ENCODE data around the gene RIC1. TPM values are rescaled to one million over a fixed set of nuclear protein-coding genes. Genes with fewer than 3 reads are reported as not detected.

RIC1 gene
- total and polyA plus RNA-seq, 2 of the 13 experiments (the other 11 are each of a cell fraction or from before 2014, with no cell fraction given): 18.2 to 19.0 TPM

DNA sequence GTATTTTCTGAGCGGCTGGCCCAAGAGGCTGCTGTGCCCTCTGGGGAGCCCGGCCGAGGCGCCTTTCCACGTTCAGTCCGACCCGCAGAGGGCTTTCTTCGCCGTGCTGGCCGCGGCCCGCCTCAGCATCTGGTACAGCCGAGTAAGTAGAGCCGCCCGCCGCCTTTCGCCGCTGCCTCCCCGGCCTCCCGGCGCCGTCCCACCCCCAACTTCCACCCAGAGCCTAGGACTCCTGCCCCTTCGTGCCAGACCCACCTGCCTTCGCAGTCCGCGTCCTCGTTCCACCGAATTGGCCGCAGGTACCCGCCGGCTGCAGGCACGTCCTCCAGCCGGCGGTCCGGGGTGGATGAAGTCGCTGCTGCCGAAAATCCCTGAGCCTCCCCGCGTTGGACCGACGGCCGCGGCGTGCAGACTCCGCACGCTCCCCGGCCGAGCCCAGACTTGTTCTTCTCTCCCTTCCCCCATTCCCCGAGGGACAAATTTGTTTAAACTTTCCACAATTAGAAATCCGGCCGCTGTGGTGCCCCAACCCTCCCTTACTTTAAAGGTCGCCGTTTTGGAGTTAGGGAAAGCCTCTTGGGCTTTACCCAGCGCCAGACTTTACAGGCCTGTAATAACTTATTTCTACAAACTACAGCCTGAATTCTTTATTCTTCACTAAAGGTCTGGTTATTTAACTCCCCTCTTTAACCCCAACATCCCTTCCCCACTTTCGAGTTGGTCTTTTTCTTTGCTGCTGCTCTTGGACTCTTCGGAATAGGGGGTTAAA lies 589 bp downstream of the RIC1 start (continued):
- TF ChIP-seq, protein P1, sequence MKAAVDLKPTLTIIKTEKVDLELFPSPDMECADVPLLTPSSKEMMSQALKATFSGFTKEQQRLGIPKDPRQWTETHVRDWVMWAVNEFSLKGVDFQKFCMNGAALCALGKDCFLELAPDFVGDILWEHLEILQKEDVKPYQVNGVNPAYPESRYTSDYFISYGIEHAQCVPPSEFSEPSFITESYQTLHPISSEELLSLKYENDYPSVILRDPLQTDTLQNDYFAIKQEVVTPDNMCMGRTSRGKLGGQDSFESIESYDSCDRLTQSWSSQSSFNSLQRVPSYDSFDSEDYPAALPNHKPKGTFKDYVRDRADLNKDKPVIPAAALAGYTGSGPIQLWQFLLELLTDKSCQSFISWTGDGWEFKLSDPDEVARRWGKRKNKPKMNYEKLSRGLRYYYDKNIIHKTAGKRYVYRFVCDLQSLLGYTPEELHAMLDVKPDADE (CRISPR knock-in tag; IDR thresholded peaks at IDR 0.05): no peak
- TF ChIP-seq HIVEP1 (CRISPR knock-in tag; IDR thresholded peaks at IDR 0.05) (no peak), ZNF260 (CRISPR knock-in tag; IDR thresholded peaks at IDR 0.05; ENCODE audit: borderline replicate concordance, low read depth) (no peak), CEBPG (CRISPR knock-in tag; IDR thresholded peaks at IDR 0.05) (no peak), ZBTB38 (CRISPR knock-in tag; IDR thresholded peaks at IDR 0.05) (no peak), ZNF350 (CRISPR knock-in tag; IDR thresholded peaks at IDR 0.05; ENCODE audit: borderline replicate concordance, low read depth) (no peak), MXD4 (CRISPR knock-in tag; IDR thresholded peaks at IDR 0.05) (0 out of 2 replicates have a peak, but pooled peaks have one; percentile 8), FOSL2 (CRISPR knock-in tag; IDR thresholded peaks at IDR 0.05) (no peak), ZNF232 (CRISPR knock-in tag; IDR thresholded peaks at IDR 0.05; ENCODE audit: borderline replicate concordance) (no peak), SSRP1 (CRISPR knock-in tag; IDR thresholded peaks at IDR 0.05) (no peak), HOXA5 (CRISPR knock-in tag; IDR thresholded peaks at IDR 0.05) (peak; percentile 49; the same call in 1 of the 2 replicates)
- TF ChIP-seq, protein P2, sequence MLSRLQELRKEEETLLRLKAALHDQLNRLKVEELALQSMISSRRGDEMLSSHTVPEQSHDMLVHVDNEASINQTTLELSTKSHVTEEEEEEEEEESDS (CRISPR knock-in tag; IDR thresholded peaks at IDR 0.05; ENCODE audit: borderline replicate concordance): no peak
- TF ChIP-seq, protein P3, sequence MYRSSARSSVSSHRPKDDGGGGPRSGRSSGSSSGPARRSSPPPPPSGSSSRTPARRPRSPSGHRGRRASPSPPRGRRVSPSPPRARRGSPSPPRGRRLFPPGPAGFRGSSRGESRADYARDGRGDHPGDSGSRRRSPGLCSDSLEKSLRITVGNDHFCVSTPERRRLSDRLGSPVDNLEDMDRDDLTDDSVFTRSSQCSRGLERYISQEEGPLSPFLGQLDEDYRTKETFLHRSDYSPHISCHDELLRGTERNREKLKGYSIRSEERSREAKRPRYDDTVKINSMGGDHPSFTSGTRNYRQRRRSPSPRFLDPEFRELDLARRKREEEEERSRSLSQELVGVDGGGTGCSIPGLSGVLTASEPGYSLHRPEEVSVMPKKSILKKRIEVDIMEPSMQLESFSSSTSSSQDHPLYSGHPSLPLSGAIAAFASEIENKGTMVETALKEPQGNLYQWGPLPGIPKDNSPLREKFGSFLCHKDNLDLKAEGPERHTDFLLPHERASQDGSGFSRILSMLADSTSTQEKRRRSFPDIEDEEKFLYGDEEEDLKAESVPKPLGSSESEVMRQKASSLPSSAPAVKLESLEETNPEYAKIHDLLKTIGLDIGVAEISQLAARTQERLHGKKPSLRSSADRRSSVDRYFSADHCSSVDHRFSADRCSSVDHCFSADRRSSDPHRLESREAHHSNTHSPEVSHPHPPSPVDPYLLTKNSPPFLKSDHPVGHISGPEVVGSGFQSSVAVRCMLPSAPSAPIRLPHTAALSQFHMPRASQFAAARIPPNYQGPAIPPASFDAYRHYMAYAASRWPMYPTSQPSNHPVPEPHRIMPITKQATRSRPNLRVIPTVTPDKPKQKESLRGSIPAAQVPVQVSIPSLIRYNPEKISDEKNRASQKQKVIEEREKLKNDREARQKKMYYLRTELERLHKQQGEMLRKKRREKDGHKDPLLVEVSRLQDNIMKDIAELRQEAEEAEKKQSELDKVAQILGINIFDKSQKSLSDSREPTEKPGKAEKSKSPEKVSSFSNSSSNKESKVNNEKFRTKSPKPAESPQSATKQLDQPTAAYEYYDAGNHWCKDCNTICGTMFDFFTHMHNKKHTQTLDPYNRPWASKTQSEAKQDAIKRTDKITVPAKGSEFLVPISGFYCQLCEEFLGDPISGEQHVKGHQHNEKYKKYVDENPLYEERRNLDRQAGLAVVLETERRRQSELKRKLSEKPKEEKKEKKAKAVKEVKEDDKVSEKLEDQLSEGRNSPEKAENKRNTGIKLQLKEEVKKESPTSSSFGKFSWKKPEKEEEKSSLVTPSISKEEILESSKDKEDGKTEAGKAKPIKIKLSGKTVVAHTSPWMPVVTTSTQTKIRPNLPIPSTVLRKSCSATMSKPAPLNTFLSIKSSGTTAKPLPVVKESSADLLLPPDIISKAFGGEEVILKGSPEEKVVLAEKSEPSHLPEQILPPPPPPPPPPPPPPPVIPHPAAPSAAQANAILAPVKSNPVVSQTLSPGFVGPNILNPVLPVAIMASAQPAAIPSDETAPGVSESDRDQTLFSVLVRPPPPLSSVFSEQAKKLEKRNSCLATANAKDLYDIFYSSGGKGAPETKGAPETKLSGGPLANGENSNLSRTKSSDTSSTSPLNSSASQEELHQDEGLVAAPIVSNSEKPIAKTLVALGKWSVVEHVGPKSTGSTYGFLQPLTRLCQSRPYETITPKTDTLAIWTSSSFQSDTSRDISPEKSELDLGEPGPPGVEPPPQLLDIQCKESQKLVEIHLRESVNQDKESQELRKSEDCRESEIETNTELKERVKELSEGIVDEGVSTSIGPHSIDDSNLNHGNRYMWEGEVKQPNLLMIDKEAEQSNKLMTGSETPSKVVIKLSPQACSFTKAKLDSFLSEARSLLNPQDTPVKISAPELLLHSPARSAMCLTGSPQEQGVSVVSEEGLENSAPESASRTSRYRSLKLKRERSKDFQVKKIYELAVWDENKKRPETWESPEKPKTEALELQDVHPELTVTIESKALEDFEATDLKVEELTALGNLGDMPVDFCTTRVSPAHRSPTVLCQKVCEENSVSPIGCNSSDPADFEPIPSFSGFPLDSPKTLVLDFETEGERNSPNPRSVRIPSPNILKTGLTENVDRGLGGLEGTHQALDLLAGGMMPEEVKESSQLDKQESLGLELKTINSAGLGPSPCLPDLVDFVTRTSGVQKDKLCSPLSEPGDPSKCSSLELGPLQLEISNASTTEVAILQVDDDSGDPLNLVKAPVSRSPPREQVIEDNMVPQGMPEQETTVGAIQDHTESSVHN (CRISPR knock-in tag; IDR thresholded peaks at IDR 0.05): no peak
- TF ChIP-seq, protein P4, sequence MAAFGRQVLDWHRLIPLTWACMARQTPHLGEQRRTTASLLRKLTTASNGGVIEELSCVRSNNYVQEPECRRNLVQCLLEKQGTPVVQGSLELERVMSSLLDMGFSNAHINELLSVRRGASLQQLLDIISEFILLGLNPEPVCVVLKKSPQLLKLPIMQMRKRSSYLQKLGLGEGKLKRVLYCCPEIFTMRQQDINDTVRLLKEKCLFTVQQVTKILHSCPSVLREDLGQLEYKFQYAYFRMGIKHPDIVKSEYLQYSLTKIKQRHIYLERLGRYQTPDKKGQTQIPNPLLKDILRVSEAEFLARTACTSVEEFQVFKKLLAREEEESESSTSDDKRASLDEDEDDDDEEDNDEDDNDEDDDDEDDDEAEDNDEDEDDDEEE (CRISPR knock-in tag; IDR thresholded peaks at IDR 0.05): no peak
- TF ChIP-seq, protein P5, sequence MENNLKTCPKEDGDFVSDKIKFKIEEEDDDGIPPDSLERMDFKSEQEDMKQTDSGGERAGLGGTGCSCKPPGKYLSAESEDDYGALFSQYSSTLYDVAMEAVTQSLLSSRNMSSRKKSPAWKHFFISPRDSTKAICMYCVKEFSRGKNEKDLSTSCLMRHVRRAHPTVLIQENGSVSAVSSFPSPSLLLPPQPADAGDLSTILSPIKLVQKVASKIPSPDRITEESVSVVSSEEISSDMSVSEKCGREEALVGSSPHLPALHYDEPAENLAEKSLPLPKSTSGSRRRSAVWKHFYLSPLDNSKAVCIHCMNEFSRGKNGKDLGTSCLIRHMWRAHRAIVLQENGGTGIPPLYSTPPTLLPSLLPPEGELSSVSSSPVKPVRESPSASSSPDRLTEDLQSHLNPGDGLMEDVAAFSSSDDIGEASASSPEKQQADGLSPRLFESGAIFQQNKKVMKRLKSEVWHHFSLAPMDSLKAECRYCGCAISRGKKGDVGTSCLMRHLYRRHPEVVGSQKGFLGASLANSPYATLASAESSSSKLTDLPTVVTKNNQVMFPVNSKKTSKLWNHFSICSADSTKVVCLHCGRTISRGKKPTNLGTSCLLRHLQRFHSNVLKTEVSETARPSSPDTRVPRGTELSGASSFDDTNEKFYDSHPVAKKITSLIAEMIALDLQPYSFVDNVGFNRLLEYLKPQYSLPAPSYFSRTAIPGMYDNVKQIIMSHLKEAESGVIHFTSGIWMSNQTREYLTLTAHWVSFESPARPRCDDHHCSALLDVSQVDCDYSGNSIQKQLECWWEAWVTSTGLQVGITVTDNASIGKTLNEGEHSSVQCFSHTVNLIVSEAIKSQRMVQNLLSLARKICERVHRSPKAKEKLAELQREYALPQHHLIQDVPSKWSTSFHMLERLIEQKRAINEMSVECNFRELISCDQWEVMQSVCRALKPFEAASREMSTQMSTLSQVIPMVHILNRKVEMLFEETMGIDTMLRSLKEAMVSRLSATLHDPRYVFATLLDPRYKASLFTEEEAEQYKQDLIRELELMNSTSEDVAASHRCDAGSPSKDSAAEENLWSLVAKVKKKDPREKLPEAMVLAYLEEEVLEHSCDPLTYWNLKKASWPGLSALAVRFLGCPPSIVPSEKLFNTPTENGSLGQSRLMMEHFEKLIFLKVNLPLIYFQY (CRISPR knock-in tag; IDR thresholded peaks at IDR 0.05; ENCODE audit: borderline replicate concordance): no peak
